GM19328 (cell line): ENCODE data around the gene SNED1.

Source experiments
- ATAC-seq: cut with Tn5 transposase; IDR thresholded peaks from one replicate; pipeline ENCODE4 v1.9.1; 2021; ENCODE audit warnings: mild to moderate bottlenecking, moderate library complexity; ENCODE audit not compliant: unreplicated experiment

The SNED1 gene

DNA sequence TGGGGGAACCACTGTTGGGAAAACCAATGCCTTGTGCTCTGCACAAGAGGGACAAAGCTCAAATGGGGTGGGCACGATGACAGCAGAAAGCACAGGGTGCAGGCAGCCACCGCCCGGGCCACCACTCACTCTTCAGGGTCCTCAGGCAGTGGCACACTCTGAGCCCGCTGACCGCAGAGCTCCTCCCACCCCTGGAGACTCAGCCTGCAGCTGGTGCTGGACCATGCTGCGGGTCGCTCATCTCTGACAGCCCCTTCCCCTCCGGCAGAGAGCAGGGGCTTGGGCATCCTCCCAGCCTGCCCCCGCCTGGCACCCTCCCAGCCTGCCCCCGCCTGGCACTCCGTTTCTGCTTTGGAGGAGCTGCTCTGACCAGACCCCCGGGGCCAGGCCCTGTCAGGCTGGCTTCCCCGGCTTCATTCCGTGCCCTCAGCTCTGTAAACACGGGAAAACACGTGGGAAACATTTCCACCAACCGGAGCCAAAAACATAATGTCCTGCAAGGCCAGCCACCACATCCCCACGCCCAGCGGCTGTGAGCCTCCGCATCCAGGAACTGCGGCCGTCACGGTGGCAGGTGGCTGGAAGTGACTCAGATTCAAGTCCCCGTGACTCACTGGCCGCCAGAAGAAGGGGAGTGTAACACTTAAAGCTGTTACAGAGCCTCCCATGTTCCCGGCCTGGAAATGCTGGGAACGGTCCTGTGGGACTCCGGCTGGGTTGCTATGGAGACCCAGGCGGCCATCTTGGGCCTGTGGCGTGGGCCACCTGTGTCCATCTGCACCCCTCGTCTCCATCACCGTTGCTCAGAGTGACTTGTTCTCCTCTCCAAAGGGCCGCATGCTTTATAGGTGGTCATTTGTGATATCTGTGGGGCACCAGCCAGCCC, 6.8 kb upstream of the SNED1 start:
- no peak for ATAC-seq

DNA sequence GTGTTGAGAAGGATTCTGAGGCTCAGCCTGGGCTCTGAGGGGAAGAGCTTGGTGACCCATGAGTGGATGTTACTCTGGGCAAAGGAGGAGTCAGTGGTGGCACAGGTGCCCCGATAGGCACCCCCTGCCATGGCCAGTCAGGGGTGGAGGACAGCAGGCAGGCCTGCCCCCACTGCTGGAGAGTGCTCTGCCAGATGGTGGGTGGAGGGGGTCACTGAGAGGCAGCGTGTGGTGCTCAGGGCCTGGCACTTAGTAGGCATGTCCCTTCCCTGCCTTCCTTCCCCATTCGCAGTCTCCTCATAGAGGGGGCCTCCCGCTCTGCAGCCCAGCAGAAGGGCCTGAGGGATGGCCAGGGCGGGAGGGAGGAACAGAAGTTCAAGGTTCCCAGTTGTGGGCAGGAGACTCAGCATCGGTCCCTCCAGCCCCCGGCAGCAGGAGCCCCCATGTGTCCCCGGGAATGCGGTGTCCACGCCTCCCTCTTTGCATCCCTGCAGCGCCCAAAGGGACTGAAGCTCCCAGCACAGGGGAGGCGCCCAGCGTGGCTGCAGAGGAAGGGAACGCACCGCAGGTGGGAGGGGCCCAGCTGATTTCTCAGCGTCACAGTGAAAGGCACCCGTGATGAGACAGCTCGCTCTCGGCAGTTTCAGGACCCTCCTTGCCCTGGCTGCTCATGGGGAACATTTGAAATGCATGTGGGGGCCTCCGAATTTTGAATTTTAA, 5.7 kb upstream of the SNED1 start:
- no peak for ATAC-seq

DNA sequence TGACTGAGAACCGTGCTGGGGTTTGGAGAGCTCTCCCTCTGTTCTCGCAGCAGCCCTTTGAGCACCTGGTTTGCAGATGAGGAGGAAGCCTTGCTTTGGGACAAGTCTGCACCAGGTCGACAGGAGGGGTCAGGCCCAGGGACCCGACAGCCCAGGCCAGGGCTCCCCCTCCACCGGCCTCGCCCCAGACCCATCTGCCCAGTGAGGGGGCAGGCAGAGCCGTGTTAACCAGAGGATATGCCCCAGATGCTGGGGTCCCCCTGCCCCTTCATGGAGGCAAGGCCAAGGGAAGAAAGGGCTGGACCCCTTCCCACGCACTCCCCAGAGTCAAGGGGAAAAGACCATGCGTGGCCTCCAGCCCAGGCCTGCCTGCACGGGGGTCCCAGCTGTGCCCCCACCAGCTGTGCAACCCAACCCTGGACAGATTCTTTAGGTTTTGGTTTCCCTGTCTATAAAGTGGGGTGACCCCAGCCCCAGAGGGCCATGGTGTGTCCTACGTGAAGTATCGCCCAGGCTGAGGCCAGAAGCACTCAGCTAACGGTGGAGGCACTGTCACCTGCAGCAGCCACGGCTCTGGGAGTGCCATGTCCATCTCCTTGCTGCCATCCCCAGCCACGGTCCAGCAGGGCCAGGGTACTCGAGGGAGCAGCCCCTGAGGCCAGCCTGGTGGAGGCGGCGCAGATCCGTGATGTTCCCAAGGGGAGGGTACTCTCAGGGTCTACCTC, 4.8 kb upstream of the SNED1 start:
- no peak for ATAC-seq

DNA sequence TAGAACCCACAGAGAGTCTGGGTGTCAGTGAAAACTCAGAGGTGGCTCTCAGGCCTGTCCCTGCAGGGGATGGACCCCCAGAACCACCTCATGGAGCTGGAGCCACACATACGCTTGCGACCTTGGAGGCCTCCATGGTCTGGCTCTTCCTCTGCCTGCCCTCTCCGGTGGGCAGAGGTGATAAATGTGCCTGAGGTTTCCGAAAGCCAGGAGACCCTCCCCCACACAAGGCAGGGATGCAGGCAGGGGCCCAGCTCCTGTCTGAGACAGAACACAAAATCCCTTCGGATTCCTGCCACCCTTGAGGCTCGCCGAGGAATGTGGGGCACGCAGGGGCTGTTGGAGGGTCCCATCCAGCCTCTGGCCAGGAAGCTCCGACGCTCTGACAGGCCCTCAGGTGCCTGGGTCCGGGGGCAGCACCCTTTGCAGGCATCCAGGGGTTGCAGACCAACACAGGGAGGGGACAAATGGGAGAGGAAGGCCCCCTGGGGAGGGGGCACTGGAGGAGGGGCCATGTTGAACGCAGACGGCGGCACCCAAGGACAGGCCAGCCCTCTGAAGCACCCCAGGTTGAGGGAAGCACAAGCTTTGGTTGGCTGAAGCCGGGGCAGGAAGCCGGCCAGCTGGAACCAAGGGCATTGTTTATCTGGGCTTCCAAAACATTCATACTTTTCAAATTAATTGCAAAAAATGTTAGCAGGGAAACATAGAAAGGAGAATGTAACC, 4.1 kb upstream of the SNED1 start:
- ATAC-seq = no peak

DNA sequence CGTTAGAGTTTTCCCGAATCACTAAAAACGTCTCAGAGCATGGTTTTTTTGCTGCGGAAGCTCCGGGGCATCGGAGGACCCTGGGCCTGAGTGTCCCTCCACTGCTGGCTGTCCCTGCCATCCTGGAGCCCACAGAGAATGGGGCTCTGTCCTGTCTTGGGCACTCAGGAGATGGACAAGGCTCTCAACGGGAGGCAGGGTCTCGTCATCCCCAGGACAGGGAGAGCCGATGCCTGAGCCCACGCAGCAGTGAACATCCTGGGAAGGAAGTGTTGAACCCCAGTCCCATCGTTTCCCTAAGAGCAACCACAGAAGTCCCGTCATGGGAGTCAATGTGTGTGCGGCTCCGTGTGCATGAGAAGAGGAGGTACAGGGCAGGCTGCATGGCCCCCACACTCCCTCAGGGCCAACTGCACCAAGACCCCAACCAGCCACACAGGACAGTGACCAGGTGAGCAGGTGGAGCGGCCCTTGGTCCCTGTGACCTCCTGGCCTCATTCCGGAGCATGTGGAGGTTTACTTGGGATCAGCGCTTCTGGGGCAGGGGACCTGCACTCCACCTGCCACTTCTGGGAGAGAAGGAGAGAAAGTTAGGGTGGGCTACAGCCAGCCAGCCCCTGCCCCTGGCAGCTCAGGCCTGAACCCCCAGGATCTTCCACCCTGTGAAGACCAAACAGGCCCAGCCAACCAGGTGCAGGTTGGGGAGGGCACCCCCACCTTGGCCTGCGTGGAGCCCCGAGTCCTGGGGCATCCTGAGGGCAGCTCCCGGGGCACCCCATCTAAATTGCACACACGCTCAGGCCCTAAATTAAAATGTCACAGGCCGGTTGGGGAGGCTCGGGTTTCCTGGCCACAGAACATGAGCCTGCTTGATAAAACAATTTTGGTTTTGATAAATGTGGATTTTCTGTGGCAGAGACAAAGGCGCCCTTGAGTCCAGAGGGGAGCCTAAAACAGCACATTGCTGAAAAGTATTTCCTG, 3.1 kb upstream of the SNED1 start:
- no peak for ATAC-seq

DNA sequence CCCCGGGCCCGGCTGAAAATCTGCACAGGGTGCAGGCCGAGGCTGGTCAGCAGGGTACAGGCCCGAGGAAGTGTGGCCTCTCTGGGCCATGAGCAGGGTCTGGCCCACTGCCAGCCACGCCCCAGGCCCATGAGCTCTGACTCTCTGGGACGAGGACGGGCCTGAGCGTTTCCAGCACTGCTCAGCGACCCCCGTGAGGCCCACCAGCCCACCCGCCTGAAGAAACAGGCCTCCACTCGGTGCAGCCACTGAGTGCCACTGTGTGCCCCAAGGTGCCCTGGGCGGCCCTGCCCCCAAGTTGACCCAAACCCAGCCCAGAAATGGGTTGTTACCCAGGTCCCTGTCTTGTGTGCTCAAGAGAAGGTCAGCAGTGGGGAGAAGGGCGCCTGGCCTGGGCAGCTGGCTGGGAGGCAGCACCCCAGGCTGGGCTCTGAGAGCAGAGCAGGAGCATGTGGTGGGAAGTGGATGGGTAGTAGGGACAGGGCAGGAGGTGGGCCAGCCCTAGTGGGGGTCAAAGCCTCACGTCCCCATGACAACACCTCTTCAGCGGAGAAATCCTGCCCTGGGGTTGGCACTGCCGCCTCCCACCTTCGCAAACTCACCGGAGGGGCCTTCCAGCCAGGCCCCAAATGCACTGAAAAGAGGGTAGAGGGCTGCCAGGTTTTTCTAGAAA, 2.1 kb upstream of the SNED1 start:
- ATAC-seq = no peak

DNA sequence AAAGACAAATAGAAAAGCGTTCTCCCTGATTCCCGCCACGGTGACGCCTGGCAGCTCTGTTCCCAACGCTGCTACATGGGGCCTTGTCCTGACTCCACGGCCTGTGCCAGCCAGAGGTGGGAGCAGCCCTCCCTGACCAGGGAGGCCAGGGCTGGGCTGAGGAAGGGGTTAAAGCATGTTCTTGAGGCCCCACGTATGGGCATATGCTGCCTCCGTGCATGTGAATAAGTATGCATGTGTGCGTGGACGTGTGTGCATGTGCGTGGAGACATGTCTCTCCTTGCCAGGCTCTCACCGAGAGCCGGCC, 1.6 kb upstream of the SNED1 start:
- no peak for ATAC-seq

DNA sequence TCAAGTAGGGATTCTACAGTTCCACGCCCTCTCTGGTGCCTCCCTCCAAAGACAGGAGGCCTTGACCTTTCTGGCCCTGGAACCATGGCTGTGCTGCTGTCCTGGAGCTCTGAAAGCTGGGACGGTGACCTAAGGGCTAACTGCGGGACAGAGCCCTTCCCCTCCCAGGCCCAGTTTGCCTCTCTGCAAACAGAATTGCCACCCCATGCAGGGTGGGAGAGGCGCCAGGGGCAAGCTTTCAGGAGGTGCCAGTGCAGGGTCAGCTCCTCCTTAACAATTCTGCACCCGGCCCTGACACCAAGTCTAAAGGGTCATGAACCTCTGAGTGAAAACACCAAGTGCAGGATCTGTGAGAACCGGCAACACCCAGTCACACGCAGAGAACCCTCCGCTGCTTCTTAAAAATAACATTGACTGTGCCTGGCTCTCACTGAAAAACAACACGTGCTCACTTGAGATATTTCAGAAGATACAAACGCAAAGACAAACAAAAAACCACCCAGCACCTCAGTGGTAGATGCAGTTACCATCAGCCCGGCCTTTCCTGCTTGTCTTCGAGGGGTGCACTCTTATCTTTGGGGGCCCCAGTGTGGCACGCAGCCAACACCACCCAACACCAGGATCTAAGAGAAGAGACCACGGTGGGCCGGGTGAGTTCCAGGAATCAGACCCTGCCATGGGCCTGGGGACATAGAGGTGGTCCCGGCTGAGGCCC, 1.1 kb upstream of the SNED1 start:
- no peak for ATAC-seq

DNA sequence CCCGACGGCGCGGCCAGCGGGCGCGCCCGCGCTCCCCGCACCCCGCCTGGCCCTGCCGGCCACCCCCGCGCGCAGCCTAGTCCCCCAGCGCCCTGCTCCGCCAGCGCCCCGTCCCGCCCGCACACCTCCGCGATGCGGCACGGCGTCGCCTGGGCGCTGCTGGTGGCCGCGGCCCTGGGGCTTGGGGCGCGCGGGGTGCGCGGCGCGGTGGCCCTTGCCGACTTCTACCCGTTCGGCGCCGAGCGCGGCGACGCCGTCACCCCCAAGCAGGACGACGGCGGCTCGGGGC, 232 bp downstream of the SNED1 start:
- ATAC-seq = no peak

DNA sequence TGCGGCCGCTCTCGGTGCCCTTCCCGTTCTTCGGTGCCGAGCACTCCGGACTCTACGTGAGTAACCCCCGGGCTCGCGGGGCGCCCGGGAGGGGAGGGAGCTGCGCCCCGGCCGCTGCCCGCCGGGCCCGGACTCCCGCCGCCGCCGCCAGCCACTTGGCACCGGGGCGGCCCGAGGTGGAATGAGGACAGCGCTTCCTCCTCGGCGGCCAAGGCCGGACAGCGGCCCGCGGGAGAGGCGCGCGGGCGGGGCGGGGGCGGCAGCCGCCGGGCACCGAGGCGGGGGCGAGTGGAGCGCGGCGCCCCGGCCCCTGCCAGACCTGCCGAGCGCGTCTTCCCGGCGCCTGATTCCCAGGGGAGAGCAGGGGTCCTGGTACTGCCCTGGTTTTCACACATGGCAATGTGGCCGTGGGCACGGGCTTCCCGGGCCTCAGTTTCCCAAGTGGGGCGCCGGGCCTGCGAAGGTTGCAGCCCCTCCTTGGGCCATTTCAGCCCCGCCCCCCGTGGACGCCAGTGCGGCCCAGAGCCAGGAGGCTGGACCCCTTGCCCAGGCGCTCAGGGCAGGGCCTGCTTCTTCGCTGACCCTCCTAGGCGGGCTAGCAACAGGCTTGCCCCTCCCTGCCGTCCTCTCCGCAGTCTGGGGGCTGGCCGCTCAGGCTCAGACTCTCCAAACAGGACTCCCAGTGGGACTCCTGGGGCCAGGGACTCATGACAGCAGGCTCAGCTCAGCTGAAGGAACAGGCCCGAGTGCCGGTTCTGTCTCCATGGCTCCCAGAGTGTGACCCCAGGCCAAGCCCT, 775 bp downstream of the SNED1 start:
- ATAC-seq = no peak

DNA sequence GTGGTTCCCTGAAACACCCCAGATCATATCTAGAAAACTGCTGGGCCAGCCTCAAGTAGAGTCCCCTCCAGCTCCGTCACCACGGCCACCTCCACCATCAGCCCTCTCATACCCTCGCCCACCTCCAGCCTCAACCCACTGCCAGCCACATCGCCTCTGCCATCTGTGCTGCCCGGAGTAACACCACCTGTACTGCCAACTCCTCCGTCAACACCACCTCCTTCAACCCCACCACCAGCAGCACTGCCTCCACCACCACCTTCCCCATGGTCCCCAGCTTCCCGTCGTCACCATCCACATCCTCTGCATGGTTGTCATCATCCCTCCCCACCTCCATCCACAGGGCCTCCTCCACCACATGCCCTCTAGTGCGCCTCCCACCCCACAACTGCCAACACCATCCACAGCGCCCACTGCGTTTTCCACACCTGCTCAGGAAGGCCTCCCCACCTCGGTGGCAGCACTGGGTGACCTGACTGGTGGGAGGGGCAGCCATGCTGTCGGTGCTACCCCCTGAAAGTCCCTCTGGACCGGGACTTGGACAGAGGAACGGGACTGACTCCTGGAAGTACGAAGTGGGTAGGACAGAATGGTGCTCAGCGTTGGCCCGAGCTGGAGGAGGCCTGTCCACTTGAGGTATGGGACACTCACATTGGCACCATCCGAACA, 1.6 kb downstream of the SNED1 start:
- no peak for ATAC-seq

DNA sequence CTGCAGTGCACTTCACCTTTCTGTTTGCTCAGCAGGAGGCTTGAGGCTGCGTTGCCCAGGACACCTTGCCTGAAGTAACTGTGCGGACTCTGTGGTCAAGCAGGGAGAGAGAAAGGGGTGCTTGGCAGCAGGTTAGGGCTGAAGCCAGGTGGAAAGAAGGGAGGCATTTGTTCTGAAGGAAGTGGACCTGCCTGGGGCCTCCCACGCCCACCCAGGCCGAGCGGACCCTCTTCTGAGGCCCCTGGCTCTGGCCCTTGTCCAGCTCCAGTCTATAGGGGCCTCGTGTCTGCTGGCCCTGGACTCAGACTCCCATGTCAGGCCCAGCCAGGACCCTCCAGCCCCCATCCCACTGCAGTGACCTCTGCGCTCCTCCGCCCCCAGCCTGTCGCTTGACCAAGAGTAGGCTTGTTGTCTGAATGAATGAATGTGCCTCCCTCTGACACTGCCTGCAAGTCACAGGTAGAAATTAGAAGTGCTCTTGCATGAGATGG, 2.5 kb downstream of the SNED1 start:
- no peak for ATAC-seq

DNA sequence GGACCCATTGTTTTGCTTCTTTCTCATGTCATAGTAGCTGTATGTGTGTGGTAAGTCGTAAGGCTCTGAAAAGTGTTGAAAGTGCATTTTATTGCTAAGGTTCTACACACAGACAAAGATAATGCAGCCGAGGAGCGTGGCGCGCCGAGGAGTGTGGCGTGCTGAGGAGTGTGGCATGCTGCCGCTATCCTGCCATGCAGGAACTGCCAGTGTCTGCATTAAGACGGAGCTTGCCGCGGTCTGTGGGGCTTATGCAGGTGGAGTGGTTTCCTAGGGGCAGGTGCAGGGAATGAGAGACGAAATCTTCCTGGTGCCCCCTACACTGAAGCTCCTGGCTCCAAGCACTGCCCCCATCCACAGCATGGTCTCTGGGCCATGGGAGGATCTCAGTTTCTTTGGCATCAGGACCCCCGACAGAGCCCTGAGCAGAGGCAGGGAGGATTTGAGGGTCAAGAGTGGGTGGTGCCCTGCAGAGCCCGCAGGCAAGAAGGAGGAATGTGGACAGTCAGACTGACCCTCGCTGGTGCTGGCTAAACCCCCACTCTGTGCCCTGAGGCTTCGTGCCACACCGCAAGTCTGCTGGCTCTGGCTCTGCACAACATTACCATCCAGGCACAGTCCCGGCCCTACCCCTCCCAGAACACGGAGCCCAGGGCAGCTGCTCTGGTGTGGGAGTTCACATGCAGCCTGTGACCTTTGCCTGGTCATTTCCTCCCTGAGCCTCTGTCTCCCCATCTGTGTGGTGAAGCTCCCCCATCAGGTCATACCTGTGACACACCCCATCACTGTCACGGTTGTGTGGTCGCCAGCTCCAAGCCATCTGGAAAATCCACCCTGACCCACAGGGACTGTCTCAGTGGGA, 3.2 kb downstream of the SNED1 start:
- ATAC-seq = no peak

DNA sequence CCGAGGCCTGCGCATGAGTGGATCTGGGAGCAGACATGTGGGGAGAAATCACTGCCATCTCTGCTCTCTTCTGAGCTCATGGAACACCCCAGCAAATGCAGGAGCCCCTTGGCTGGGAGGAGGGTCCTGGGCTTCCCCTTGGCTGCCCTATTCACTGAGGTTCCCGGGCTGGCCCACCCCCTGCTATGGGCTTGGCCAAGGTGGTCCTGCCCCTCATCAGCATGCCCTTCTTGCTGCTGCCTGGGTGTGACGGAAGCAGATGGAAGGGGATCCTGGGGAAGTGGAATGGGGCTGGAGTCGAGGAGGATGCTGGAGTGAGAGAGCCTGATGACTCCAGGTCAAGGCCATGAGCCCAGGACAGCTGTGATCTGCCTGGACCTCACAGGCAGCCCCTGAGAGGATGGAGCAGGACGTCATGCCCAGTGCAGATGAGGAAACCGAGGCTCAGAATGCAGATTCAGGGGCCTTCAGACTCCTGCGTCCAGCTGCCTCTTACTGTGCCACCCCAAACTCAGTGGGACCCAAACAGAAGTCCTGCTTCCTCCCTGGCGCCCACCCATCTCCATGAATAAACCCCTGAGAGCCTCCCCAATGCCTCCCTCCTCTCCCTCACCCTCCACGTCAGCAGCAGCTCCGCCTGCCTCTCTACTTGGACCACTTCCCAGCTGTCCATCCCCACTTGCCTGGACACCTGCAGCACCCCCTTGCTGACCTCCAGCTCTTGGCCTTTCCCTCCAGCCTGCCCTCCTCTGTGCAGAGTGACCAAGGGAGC, 4.0 kb downstream of the SNED1 start:
- ATAC-seq = no peak

DNA sequence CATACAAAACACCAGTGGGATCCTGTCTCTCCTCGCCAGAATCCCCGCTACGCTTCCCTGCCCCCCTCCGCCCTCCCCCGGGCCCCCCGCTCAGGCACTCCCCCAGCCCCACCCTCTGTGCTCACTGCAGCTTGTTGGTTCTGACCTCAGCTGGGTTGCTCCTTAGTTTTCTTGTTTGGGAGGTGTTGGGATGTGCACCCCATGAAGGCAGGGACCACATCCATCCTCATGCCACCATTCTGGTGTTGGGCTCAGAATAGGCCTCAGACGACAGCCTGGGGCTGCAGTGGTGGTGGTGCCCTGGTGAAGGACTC, 4.6 kb downstream of the SNED1 start:
- ATAC-seq = no peak

DNA sequence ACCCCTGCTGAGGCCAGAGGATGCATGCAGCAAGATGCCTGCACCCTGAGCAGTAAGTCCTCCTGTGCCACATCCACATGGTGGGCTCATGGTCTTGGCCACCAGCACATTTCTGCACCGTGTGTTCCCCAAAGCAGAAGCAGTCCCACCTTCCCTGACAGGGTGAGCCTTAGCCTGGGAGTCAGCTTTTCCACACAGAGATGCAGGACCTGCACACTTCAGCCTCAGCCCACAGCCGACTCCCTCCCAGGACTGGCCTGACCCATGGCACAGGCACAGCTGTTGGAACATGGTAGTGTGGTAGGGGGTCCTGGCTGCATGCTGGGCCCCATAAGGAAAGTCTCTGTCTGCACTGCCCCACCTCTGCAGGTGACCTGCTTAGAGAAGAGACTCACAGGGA, 5.0 kb downstream of the SNED1 start:
- no peak for ATAC-seq
